HepG2 (cell line): Measurements from ENCODE around the gene STEAP1B. TPM values are rescaled to one million over a fixed set of nuclear protein-coding genes. Genes with fewer than 3 reads are reported as not detected.

Experiments
- ATF2 ChIP-seq: sonication (generic); formaldehyde crosslinking; IDR thresholded peaks from 2 replicates; pipeline ENCODE4 v1.4.0; 2020; ENCODE audit warnings: missing genetic modification reagents
- KLF15 ChIP-seq: sonication (generic); formaldehyde crosslinking; IDR thresholded peaks from 2 replicates; pipeline ENCODE4 v1.8.1; 2023; ENCODE audit warnings: borderline replicate concordance, mild to moderate bottlenecking, inconsistent platforms, missing genetic modification reagents, mixed read lengths
- SMAD3 ChIP-seq: sonication (generic); formaldehyde crosslinking; IDR thresholded peaks from 2 replicates; pipeline ENCODE4 v1.4.0; 2020; ENCODE audit warnings: missing genetic modification reagents
- TCF12 ChIP-seq, 2 experiments: fragments of 450-650 bp in 1 of 2; sonication (generic) in 1 of 2; formaldehyde crosslinking in 1 of 2; IDR thresholded peaks; 2 replicates each; pipeline versions ENCODE4 v1.6.1 to v1.8.0; 2017 to 2022; ENCODE audit warnings: antibody characterized with exemption in 1 of 2, mild to moderate bottlenecking in 1 of 2, missing genetic modification reagents in 1 of 2, moderate library complexity in 1 of 2
- TEAD2 ChIP-seq: sonication (generic); formaldehyde crosslinking; IDR thresholded peaks from 2 replicates; pipeline ENCODE4 v1.9.0; 2021; ENCODE audit warnings: missing genetic modification reagents
- THAP11 ChIP-seq: IDR thresholded peaks from 2 replicates; pipeline ENCODE4 v1.6.1; 2016; ENCODE audit warnings: missing biosample characterization, missing genetic modification reagents
- ZNF546 ChIP-seq: sonication (generic); formaldehyde crosslinking; conservative IDR thresholded peaks from 2 replicates; pipeline ENCODE4 v1.8.1; 2023; ENCODE audit warnings: mild to moderate bottlenecking, missing genetic modification reagents
- ZNF605 ChIP-seq: sonication (generic); formaldehyde crosslinking; IDR thresholded peaks from 2 replicates; pipeline ENCODE4 v1.8.0; 2022; ENCODE audit warnings: mild to moderate bottlenecking, missing genetic modification reagents
- ZNF644 ChIP-seq: IDR thresholded peaks from 2 replicates; pipeline ENCODE4 v1.6.1; 2016; ENCODE audit warnings: low read depth
- ZNF7 ChIP-seq: IDR thresholded peaks from 2 replicates; pipeline ENCODE4 v1.6.1; 2016; ENCODE audit warnings: missing biosample characterization, missing genetic modification reagents
- ZNF777 ChIP-seq: sonication (generic); formaldehyde crosslinking; IDR thresholded peaks from 2 replicates; pipeline ENCODE4 v1.4.0; 2020; ENCODE audit warnings: missing genetic modification reagents
- polyA plus RNA-seq, 8 experiments: library from polyadenylated mRNA; depleted of rRNA in 3 of 8; stranded (reverse) in 7 of 8; unstranded in 1 of 8; fragments of >200 nt; fragmentation: Illumina TruSeq in 4 of 8; extraction: Trizol in 4 of 8; gene quantifications; 2 replicates each; pipeline versions ENCODE4 v1.2.1 to v1.2.3, GENCODE V29; 2011 to 2016; ENCODE audit warnings: low read depth in 4 of 8, missing spikeins in 1 of 8, mixed read lengths in 1 of 8; ENCODE audit not compliant: insufficient read depth in 1 of 8
- total RNA-seq, 5 experiments: library from RNA; depleted of rRNA; stranded (reverse); fragments of >200 nt; fragmentation: Illumina TruSeq; extraction: Trizol; gene quantifications; 2 replicates each; pipeline ENCODE4 v1.2.3, GENCODE V29; 2016; ENCODE audit warnings: low read depth in 1 of 5
- TF ChIP-seq, protein P1 (sequence below), 2 experiments: fragments of 450-650 bp in 1 of 2; sonication (generic) in 1 of 2; formaldehyde crosslinking in 1 of 2; IDR thresholded peaks; 2 replicates each; pipeline versions ENCODE4 v1.6.1 to v1.8.0; 2016 to 2022; ENCODE audit warnings: antibody characterized with exemption in 1 of 2, mild to moderate bottlenecking in 1 of 2, missing genetic modification reagents in 1 of 2
- TF ChIP-seq, protein P2 (sequence below): sonication (generic); formaldehyde crosslinking; IDR thresholded peaks from 2 replicates; pipeline ENCODE4 v1.5.0; 2020; ENCODE audit warnings: mild to moderate bottlenecking, missing genetic modification reagents, borderline replicate concordance
- TF ChIP-seq, protein P3 (sequence below): sonication (generic); formaldehyde crosslinking; IDR thresholded peaks from 2 replicates; pipeline ENCODE4 v1.4.0; 2020; ENCODE audit warnings: mild to moderate bottlenecking, missing genetic modification reagents

STEAP1B gene
- total and polyA plus RNA-seq, 2 of the 13 experiments (the other 11 are each of a cell fraction or from before 2014, with no cell fraction given), result not detected

DNA sequence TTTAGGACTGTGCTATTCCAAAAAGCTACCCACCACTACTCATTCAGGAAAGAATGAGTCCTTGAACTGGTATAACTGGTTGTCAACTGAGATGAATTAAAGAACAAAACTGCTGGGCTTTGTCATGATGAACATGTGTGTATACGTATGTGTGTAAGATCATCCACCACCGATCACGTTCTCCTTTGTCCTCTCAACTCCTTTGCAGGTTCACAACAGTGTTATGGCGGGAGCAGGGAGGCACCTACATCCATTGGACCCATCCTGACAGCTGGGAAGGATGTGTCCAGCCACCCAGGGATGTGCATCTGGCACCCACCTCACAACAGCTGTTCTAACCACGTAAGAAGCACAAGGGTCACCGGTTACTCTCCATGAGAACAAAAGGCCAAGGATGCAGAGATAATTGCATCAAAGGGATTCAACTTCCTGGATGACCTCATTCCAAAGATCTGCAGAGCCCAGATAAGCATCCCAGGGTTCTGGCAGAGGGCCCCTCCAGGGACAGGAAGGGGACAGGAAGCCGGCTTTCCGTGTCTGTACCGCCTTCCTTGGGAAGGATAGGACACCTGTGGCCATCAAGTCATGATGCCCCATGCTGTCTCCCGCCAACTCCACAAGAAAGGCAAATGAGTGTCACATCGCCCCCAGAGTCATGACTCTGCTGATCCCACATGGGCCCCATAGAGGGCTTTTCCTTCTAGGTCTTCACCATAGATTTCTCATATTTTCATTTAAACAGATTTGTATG lies 66.1 kb downstream of the STEAP1B start (continued):
- TF ChIP-seq, protein P1, sequence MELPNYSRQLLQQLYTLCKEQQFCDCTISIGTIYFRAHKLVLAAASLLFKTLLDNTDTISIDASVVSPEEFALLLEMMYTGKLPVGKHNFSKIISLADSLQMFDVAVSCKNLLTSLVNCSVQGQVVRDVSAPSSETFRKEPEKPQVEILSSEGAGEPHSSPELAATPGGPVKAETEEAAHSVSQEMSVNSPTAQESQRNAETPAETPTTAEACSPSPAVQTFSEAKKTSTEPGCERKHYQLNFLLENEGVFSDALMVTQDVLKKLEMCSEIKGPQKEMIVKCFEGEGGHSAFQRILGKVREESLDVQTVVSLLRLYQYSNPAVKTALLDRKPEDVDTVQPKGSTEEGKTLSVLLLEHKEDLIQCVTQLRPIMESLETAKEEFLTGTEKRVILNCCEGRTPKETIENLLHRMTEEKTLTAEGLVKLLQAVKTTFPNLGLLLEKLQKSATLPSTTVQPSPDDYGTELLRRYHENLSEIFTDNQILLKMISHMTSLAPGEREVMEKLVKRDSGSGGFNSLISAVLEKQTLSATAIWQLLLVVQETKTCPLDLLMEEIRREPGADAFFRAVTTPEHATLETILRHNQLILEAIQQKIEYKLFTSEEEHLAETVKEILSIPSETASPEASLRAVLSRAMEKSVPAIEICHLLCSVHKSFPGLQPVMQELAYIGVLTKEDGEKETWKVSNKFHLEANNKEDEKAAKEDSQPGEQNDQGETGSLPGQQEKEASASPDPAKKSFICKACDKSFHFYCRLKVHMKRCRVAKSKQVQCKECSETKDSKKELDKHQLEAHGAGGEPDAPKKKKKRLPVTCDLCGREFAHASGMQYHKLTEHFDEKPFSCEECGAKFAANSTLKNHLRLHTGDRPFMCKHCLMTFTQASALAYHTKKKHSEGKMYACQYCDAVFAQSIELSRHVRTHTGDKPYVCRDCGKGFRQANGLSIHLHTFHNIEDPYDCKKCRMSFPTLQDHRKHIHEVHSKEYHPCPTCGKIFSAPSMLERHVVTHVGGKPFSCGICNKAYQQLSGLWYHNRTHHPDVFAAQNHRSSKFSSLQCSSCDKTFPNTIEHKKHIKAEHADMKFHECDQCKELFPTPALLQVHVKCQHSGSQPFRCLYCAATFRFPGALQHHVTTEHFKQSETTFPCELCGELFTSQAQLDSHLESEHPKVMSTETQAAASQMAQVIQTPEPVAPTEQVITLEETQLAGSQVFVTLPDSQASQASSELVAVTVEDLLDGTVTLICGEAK (IDR thresholded peaks at IDR 0.05), result no peak
- TF ChIP-seq, protein P1 (CRISPR knock-in tag; IDR thresholded peaks at IDR 0.05), result peak; percentile 77
- TF ChIP-seq ZNF644 (CRISPR knock-in tag) (peak; percentile 87), SMAD3 (CRISPR knock-in tag) (no peak; the same call in 1 of the 2 replicates), ZNF605 (peak; percentile 59; the same call in 1 of the 2 replicates), ZNF777 (CRISPR knock-in tag) (no peak), THAP11 (CRISPR knock-in tag) (peak; percentile 60), ATF2 (CRISPR knock-in tag) (peak; percentile 99), ZNF7 (CRISPR knock-in tag) (no peak), ZNF546 (no peak), KLF15 (no peak), TEAD2 (CRISPR knock-in tag) (no peak), TCF12 (IDR thresholded peaks at IDR 0.05) (no peak), TCF12 (CRISPR knock-in tag; IDR thresholded peaks at IDR 0.05) (peak; percentile 95)
- TF ChIP-seq, protein P2, sequence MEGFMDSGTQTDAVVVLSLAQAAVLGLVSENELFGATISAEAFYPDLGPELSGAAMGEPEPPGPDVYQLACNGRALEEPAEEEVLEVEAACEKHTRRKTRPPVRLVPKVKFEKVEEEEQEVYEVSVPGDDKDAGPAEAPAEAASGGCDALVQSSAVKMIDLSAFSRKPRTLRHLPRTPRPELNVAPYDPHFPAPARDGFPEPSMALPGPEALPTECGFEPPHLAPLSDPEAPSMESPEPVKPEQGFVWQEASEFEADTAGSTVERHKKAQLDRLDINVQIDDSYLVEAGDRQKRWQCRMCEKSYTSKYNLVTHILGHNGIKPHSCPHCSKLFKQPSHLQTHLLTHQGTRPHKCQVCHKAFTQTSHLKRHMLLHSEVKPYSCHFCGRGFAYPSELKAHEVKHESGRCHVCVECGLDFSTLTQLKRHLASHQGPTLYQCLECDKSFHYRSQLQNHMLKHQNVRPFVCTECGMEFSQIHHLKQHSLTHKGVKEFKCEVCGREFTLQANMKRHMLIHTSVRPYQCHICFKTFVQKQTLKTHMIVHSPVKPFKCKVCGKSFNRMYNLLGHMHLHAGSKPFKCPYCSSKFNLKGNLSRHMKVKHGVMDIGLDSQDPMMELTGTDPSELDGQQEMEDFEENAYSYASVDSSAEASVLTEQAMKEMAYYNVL (CRISPR knock-in tag), result peak; percentile 75; the same call in 1 of the 2 replicates
- TF ChIP-seq, protein P3, sequence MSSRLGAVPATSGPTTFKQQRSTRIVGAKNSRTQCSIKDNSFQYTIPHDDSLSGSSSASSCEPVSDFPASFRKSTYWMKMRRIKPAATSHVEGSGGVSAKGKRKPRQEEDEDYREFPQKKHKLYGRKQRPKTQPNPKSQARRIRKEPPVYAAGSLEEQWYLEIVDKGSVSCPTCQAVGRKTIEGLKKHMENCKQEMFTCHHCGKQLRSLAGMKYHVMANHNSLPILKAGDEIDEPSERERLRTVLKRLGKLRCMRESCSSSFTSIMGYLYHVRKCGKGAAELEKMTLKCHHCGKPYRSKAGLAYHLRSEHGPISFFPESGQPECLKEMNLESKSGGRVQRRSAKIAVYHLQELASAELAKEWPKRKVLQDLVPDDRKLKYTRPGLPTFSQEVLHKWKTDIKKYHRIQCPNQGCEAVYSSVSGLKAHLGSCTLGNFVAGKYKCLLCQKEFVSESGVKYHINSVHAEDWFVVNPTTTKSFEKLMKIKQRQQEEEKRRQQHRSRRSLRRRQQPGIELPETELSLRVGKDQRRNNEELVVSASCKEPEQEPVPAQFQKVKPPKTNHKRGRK (CRISPR knock-in tag), result no peak
